Effector CD4-positive, alpha-beta T cell (primary cell): Measurements from ENCODE around the gene CSRP3.

ENCODE experiments used
- DNase-seq: peaks from one replicate; pipeline ENCODE4 v3.0.0-alpha.2; 2020

Gene CSRP3

DNA sequence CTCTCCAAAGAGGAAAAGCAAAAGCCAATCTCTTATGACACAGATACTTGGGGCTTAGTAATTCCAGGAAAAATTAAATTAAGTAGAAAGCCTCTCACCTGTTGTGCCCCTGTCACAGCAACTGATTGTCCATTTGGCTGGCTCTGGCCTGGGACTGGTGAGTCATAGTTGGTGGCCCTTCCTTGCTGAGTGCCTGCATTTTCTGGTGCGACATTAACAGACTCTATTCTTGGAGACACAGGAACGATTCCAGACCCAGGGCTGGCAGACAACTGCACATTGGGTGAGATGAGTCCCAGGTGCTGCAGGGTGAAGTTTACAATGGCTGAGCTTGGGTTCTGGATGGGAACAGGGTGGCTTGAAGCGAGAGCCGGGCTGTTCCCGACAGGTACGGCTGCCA is 23.3 kb upstream of the CSRP3 start:
- DNase-seq = no peak

DNA sequence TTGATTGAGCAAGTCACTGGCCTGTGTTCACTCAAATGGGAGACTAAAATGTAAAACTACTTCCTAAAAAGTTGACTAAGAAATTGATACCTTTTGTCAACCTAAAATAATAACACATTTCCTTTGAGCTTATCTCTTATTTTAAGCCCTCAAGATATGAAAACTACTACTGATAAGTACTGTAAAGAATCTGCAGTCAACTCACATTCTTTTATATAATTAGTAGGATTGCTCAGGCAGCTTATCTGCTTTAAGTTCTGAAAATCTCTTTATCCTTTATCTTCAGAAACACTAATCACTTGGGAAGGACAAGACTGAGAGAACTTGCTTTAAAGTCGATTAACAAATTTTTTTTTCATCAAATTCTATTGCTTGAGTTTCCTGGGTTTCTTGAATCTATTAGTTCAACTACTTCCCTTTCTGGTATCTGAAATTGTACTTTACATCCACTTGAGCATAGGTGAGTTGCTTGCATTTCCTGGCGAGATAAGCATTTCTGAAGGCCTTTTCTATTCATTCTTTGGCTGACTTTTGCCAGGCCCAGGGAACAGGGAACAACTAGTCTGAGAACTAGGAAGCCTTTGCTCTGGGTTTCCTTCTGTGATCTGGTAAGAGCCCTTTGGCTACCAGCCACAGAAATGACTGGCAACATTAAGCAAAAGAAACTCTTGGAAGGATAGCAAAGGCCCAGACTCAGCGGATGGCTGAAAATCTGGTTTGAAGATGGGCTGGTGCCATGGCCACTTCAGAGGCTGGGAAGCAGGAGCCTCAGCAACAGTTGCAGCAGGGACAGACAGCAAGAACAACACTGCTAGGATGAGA is 19.3 kb upstream of the CSRP3 start:
- DNase-seq = no peak

DNA sequence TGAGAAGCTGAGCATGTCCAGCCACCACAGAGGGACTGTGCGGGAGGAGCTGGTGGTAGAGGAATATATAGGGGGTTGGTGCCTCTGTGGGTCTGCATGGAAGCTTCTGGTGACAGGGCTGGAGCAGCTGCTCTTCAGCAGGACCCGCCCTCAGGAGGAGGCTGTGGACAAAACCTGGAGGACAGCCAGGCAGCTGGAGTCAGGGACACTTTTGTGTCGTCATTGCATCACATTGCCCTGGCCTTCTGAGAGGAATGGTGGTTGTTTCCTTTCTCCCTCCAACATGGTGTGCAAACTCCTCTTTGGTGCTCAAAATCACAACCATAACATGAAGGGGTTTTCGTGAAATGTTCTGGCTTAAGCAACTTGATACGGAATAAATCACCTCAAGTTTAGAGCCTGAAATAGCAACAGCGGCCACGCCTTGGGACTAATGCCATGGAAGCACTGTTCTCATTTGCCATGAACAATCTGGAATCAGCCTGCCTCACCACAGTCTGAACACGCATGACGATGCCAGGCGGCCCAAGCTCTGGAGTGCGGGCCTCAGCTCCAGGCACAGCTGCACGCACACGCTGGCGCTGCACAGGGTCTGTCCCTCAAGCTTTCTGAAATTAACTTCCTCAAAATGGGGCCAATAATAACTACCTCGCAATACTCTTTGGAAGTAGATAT is 17.1 kb upstream of the CSRP3 start:
- DNase-seq = no peak

DNA sequence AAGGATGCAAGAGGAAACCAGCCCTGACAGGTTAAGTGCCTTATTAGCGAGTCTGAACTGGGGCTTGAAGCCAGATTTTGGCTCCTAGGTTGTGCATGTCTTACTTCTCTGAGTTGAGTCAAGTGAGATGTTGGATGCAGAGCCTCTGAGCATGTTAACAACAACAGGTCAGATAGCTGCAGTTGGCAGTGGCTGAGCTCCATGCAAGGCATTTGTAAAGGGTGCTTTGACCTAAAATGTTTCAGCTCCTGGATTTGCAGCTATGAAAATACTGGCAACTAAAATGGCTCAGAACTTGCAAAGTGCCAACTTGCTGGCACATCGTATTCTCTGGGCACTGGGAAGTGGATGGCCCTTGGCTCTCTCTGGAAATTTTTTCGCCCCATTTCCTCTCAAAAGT is 16.4 kb upstream of the CSRP3 start:
- DNase-seq = no peak

DNA sequence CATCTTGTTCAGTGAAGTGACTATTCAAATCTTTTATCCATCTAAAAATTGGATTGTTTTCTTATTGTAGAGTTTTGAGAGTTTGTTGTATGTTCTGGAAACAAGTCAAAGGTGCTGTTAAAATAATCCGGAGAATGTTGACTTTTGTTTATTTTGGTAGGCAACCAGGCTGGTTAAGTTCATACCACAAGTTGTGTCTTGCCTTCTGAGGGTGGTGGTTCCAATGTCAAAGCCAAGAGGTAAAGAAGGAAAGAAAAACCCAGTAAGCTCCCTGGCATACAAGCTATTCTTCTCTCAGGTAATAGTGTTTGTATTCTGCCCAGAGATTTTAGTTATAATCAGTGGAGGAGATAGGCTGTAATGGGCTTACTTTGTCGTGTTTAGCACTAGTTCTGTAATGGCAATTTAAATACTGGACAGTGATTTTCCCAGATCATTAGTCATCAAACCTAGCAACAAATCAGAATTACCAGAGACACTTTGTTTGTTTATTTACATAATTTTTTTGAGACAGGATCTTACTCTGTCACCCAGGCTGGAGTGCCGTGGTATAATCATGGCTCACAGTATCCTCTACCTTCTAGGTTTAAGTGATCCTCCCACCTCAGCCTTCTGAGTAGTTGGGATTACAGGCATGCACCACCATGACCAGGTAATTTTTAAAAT is 15.1 kb upstream of the CSRP3 start:
- no peak for DNase-seq

DNA sequence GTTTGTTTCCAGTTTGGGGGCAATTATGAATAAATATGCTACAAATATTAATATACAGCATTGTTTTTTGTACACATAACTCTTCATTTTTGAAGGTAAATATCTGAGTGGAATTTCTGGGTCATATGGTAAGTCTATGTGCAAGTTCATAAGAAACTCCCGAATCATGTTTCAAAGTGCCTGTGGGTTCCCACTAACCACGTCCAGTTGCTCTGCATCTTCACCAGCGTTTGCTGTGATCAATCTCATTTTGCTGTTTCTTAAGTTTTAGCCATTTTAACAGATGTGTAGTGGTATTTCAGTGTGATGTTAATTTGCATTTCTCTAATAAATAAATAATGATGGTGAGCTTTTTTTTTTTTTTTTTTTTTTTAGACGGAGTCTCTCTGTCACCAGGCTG is 14.2 kb upstream of the CSRP3 start:
- no peak for DNase-seq

DNA sequence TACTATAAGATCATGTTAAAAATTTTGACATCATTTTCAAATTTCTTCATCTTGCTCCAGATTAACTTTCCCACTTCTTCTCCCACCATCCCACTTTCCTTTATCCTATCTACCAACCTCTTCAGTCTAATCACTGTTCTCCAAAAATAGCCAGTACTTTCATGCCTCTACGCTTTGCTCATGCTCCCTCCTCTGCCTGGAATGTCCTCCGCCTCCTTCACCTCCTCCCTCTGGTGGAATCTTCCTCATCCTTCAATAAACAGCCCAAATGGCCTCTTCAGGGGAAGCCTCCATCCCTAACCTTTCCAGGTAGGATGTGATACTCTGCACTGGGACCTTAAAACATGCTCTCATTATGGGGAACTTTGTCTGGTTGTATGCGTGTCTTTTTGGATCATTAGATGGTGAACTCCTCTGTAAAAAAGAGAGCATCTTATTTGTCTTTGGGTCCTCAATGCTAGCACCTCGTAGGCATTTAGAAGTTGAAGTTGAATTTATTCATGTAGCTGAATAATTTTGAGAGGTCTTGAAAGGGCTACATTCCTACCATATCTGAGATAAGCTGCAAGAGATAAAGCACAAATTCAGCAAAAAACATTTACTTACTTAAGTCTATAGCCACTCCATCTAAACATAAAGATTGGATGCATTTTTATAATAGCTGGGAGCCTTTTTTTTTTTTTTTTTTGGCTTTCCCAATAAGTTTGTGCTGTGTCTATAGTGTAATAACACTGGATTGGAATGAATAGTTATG is 8.0 kb upstream of the CSRP3 start:
- no peak for DNase-seq

DNA sequence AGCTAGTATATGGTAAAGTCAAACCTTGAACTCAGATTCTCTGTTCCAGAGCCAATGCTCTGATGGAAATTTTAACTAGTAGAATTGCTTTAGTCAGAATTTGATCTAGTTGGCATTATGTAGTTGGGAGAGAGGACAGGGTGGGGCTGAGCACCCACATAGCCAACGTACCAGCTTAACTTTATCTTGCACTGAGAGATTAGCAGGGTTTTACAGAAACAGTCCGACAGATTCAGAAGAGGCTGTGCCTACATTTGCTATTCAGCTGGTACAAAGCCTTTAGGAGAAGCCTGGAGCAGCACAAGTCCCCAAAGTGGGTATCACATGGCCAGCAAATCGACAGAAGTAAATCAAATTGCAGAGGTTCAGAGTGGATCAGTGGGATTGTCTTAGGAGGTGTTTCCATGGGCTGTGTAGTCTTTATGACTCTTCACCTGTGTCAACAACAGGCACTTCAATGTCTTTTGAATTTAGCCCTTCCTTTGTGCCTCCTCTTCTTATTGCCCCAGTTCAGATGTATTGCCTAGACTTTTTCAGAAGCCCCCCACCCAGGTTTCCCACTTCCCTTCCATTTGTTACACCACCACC is 7.3 kb upstream of the CSRP3 start:
- DNase-seq = no peak

DNA sequence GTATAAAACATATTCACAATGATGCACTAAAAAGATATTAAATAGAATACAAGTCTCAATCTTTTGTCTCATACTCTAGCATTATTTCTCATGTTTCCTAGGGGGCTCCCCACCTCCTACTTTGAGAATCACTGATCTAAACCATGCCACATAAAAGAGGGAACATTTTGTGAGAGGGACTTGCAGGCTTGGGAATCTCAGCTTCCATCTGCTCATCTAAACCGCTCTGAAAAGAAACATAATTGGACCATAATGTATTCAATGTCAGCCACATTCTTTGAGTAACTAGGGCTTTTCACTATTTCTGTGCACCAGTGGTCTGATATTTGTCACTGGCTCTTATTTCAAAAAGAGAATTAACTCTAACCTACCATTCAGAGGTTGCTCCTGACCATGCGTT is 6.4 kb upstream of the CSRP3 start:
- DNase-seq = no peak

DNA sequence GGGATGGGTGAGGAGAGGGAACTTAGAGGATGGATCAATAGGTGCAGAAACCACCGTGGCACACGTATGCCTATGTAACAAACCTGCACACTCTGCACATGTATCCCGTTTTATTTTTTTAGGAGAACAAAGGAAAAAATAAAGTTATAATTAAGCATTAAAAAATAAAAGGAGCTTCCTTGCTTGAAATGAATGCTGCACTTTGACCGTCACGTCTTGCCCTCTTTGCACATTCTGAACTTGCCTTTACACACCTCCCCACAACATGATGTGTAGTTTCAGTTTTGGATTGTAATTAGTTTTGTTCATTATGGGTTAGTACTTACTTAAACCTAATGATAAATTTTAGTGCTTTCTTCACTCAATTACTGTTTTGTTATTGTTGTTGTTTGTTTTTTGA is 3.1 kb upstream of the CSRP3 start:
- no peak for DNase-seq

DNA sequence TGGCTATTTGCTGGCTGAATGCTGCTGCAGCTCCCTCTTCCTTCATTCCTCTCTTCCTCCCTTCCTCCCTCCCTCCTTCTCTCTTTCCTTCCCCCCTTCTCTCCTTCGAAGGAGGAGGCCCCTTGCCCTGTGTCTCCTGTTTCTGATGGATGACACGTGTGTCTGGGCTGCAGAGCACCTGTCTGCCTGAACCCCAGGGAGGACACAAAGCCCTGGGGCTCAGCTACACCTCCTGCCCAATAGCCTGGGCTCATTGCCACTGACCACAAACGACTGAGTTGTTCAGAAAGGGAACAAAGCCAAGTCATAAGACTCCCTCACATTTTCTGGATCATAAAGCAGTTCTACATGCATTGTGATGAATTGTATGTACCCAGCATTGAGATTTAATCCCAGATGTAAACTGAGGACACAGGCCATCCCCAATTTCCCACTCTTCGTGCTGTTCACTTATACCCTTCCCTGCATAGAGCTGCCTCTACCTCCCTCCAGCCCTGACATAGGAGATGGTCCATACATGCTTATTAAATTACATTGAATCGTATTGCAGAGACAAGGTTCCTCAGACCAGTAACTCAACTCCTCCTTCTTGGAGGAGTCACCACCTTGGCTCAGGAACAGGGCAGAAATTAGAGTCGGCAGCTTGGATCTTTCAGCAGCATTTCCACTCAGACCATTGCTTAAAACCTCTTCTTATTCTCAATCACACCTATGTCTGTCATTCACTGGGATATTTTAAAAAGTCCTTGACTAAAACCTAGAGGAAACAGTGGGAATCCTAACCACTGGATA is 1.2 kb downstream of the CSRP3 start:
- no peak for DNase-seq

DNA sequence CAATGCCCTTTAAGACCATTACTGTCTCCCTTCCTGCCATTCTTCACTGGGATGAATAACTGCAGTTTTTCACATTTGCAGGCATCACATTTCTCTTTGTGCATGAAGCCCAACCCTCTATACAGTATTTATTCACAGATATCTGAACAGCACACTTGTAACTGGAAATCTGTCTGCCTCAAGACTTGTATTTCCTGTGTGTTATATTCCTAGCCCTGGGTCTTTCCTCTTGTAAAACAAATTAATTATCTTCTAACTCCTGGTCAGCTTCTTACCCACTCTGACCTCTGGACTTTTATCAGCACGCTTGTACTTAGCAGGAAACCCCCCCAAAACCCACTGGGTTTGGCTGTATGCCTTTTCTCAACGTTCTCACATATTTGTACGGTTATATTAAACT is 2.0 kb downstream of the CSRP3 start:
- no peak for DNase-seq

DNA sequence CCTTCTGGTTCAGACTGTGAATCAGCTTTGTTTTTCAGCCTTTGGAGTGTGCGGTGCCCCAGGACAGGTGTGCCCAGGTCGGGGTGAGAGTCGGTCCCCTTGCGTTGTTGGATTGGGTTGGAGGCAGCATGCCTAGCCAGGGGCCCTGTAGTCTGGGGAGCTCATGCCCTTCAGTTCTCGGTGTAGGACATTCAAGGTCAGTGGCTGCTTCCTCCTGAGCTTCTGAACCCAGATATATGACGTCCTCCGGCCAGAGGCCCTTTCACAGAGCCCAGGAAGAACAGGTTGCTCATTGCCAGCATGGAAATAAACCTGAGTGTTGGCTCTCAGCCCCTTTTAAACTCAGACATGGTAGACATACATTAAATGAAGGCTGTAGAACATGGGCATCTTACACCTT is 2.7 kb downstream of the CSRP3 start:
- no peak for DNase-seq

DNA sequence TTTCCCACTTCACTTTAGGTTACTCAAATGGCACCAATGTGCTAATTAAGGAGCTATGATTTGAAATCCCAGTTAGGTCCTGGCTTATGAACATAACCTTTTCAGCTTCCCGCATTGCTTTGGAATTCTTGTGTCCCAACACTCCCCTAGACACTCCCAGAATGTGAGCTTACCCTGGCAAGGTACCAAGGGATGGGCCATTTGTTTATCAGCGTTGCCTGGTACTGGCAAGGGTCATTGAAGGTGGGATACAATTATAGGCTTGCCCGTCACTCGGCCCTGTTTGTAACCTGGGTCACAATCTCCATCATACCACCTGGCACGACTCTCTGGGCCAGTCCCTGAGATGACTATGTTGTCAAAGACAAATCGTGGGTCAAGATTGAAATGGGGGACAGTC is 5.4 kb downstream of the CSRP3 start:
- DNase-seq = no peak

DNA sequence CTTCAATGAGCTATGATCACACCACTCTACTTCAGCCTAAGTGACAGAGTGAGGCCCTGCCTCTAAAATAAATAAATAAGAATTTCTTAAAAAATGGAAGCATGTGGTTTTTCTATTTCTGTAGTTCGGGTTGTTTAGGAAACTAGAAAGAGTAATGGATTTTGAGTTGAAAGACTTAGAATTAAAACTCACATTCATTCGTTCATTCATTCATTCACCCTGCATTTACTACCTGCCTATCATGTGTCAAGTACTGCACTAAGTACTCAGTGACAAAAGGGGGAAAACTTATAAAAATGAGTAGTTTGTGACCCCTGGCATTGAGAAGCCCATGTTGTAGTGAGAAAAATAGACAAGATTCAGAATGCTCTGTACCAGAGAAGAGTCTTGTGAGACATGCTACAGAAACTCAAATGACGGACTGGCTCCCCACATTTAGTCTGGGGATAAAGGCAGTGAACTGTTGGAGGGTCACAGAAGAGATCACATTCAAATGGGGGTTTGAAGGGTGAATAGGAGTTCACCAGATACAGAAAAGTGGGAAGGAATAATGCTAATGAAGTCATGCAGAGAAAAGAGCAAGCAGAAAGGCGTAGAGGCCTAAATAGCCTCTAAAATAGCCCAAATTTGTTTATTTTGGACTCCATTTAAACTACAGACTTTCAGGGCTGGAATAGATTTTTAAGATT is 7.0 kb downstream of the CSRP3 start:
- DNase-seq = no peak

DNA sequence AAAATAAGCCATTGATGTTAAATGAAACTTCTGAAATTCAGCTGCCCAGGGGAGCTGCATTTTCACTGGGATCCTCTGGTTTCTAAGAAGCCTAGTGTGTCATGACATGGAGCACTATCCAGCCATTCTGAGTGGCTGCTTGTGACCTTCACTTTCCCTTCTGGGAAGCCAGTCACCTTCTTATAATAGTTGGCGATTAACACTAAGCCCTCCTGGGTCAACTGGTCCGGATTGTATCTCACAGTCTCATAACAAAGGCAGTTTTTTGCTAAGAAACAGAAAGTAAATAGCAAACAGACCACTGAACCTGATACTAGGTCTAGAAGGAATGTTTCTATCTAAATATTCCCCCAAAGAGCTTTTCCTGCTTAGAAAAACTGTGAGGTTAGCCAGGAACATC is 7.9 kb downstream of the CSRP3 start:
- no peak for DNase-seq

DNA sequence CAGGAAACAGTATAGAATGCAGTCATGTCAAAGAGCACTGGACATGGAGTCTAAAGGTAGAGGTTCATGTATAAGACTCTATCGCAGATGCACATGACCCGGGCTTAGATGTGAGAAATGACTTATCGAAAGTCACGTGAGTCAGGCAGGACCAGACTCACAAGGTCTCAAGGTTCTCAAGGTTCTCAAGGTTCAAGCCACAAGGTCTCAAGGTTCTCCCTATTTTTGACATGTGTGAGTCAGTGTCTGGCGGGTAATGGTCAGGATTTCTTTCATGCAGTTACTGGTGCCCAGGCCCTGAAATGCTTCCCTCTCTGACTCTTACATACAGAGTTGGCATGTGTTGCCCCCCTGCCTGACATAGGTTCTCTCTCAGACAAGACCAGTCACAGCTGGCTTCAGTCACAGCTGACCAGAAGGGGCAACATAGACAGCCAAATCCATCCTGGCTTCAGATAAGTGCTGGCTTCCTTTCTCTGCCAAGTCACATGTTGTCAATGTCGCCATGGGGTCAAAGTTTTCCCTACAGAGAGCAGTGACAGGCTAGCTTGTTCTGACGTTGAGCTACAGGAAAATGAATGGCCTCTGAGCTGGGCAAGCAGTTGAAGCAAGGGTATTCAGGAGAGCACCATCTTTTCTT is 10.1 kb downstream of the CSRP3 start:
- no peak for DNase-seq

DNA sequence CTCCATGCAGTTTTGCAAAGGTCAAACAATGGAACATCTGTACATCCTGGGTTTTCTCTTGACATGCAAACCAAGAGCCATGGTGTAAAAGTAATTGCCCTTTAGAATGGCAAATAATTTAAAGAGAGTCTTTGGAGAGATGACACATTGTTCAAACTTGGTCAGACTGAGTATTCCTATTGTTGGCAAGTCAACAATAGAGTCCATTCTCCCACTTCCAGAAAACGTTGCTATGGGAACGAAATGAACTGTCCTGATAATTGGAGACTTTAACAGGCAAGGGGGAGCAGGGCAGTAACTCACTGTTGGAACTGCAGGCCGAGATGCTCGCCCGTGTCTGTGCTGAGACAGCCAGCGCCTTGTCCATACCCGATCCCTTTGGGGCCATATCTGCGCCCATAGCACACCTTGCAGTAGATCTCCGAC is 13.9 kb downstream of the CSRP3 start:
- DNase-seq = no peak

DNA sequence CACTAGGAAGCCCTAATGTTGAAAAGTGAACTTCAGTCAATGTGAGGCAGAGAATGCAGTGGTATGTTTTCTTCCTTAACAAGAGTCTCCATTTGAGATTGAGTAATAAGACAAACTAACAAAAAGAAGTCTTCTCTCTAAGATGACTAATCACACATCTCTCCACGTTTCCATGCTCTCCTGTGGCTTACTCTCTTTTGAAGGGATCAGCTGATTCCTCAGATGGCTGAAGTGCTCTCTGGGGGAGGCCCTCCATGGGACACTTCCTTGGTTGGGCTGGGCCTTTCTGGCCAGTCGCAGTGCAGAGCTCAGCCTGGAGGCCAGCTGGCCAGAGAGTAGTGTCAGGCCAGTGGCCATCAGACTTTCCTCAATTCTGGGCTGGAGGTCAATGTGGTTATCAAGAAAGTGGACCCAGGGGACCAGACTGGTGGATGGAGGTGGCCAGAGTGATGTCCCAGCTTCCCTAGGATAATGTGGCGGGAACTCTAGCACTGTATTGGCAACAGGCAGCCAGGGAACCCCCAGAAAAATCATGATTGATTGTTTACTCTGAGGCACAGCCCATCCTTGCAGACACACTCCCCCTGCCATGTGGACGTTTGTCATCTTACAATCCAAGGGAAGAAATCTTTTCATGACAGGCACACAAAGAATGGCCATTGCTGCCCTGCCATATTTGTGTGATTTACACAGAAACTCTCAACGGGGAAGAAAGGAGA is 14.5 kb downstream of the CSRP3 start:
- DNase-seq = no peak

DNA sequence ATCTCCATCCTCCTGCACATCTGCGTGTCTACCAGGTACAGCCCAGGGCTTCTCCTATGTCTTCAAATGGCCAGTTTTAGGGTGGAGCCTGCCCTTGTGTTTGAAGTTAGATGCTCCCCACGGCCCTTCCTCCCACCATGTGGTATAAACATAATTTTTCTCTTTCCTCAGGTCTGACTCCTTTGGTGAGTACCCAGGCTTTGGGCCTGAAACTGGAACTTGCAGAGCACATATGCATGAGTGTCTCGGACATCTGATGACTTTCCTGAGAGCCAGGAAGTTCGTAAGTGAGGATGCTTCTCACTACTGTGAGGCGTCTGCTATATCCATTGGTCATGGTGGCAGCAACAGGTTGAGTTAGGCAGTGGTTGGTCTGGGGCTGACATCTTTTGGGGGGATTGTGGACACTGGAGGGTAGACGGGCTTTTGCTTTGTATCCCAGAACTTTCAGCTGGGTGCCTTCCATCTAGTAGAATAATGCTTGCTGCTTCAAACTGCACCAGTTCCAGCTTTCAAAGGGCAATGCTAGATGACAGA is 16.2 kb downstream of the CSRP3 start:
- no peak for DNase-seq
